ENCODE results near the gene FLT3LG. TPM values are rescaled to one million over a fixed set of nuclear protein-coding genes. Genes with fewer than 3 reads are reported as not detected.

Gene FLT3LG
- total and polyA plus RNA-seq, 9 of the 15 experiments (the other 6 are each of a cell fraction or from before 2014, with no cell fraction given), result 0.31 to 6.4 (median 1.1) TPM

DNA sequence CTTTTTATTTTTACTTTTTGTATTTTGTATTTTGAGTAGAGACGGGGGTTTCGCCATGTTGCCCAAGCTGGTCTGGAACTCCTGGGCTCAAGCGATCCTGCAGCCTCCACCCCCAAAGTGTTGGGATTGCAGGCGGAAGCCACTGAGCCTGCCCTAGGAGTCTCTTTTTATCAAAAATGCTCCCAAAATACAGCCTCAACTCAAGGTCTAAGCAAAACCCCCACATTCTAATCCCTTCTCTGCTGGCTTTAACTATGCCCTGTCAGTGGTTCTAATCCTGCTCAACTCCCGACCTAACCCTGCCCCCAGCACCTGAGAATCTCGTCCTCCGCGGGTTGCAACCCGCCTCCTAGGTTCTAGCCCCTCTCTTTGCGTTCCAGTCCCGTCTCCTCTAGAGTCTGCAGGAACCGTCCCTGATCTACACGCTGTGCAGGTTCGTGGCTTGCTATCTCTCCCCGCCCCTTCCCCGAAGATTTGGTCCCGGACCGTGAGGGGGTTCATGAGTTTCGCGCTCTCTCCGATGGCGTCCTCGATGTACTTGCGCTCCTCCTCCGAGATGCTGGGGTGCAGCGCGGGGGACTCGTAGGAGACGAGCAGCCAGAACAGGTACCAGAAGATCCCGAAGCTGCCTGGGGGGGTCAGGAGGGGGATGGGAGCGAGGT is 40.6 kb upstream of the FLT3LG start:
- in situ Hi-C loops (cut with MboI), result no loop called here
- ChIA-PET CTCF (ENCODE audit: low intra/inter-chr PET ratio) (no interaction called here), POLR2A (interaction anchor here (1.5 kb wide), 1 partner anchor 10 kb away, joined by 3 read pairs; no protein-coding TSS in a partner anchor)
- no peak overlapping the region for H3K4me3 ChIP-seq
- no peaks in the 10 kb centered on the region for H3K9me1 ChIP-seq (ENCODE audit: control insufficient read depth, insufficient read depth, low read length)
- FAIRE-seq (no peak), ATAC-seq (no peak), DNase-seq (ENCODE audit: extremely low read depth in 1 of 4, low spot score in 3 of 4) (no peak)
- H3K27me3 ChIP-seq (ENCODE audit: control insufficient read depth in 2 of 2, insufficient read depth in 2 of 2, low read length in 2 of 2), result no peaks in the 10 kb centered on the region
- no peaks in the 10 kb centered on the region; the same call in 2 of the 3 replicates for H3K36me3 ChIP-seq (ENCODE audit: control insufficient read depth, insufficient read depth, low read length)
- H3K4me2 ChIP-seq (ENCODE audit: insufficient read depth, low read length), result no peak overlapping the region
- H3K4me1 ChIP-seq (replicated peaks in 1 of 2; ENCODE audit: control insufficient read depth in 2 of 2, insufficient read depth in 2 of 2, low read length in 2 of 2), result peaks cover 32 to 69% of the 10 kb centered on the region in 2 experiments
- no peak for TF ChIP-seq ASH1L (IDR thresholded peaks at IDR 0.05; ENCODE audit: borderline replicate concordance, low read depth, partially characterized antibody)
- no peak for TF ChIP-seq ZC3H8 (IDR thresholded peaks at IDR 0.05)
- TF ChIP-seq, protein P1, sequence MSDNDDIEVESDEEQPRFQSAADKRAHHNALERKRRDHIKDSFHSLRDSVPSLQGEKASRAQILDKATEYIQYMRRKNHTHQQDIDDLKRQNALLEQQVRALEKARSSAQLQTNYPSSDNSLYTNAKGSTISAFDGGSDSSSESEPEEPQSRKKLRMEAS (CRISPR knock-in tag; IDR thresholded peaks at IDR 0.05), result no peak
- TF ChIP-seq, protein P2, sequence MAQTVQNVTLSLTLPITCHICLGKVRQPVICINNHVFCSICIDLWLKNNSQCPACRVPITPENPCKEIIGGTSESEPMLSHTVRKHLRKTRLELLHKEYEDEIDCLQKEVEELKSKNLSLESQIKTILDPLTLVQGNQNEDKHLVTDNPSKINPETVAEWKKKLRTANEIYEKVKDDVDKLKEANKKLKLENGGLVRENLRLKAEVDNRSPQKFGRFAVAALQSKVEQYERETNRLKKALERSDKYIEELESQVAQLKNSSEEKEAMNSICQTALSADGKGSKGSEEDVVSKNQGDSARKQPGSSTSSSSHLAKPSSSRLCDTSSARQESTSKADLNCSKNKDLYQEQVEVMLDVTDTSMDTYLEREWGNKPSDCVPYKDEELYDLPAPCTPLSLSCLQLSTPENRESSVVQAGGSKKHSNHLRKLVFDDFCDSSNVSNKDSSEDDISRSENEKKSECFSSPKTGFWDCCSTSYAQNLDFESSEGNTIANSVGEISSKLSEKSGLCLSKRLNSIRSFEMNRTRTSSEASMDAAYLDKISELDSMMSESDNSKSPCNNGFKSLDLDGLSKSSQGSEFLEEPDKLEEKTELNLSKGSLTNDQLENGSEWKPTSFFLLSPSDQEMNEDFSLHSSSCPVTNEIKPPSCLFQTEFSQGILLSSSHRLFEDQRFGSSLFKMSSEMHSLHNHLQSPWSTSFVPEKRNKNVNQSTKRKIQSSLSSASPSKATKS (CRISPR knock-in tag; IDR thresholded peaks at IDR 0.05), result no peak
- TF ChIP-seq SIX5 (IDR thresholded peaks at IDR 0.05; ENCODE audit: borderline replicate concordance in 1 of 2, insufficient read depth in 1 of 2, low read depth in 1 of 2, low read length in 2 of 2), result no peak
- TF ChIP-seq, protein P3, sequence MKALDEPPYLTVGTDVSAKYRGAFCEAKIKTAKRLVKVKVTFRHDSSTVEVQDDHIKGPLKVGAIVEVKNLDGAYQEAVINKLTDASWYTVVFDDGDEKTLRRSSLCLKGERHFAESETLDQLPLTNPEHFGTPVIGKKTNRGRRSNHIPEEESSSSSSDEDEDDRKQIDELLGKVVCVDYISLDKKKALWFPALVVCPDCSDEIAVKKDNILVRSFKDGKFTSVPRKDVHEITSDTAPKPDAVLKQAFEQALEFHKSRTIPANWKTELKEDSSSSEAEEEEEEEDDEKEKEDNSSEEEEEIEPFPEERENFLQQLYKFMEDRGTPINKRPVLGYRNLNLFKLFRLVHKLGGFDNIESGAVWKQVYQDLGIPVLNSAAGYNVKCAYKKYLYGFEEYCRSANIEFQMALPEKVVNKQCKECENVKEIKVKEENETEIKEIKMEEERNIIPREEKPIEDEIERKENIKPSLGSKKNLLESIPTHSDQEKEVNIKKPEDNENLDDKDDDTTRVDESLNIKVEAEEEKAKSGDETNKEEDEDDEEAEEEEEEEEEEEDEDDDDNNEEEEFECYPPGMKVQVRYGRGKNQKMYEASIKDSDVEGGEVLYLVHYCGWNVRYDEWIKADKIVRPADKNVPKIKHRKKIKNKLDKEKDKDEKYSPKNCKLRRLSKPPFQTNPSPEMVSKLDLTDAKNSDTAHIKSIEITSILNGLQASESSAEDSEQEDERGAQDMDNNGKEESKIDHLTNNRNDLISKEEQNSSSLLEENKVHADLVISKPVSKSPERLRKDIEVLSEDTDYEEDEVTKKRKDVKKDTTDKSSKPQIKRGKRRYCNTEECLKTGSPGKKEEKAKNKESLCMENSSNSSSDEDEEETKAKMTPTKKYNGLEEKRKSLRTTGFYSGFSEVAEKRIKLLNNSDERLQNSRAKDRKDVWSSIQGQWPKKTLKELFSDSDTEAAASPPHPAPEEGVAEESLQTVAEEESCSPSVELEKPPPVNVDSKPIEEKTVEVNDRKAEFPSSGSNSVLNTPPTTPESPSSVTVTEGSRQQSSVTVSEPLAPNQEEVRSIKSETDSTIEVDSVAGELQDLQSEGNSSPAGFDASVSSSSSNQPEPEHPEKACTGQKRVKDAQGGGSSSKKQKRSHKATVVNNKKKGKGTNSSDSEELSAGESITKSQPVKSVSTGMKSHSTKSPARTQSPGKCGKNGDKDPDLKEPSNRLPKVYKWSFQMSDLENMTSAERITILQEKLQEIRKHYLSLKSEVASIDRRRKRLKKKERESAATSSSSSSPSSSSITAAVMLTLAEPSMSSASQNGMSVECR (CRISPR knock-in tag; IDR thresholded peaks at IDR 0.05), result no peak
- no peak for TF ChIP-seq EP400 (IDR thresholded peaks at IDR 0.05)
- no peak for TF ChIP-seq SRSF9 (IDR thresholded peaks at IDR 0.05; ENCODE audit: borderline replicate concordance, low read depth, low read length)
- no peak for TF ChIP-seq ETV5 (CRISPR knock-in tag; IDR thresholded peaks at IDR 0.05; ENCODE audit: low read depth)
- TF ChIP-seq HDAC3 (IDR thresholded peaks at IDR 0.05; ENCODE audit: borderline replicate concordance, partially characterized antibody), result no peak
- no peak for TF ChIP-seq SRSF1 (IDR thresholded peaks at IDR 0.05; ENCODE audit: low read depth, low read length)
- TF ChIP-seq GATAD2A (IDR thresholded peaks at IDR 0.05), result no peak
- no peak for TF ChIP-seq ZNF79 (CRISPR knock-in tag; IDR thresholded peaks at IDR 0.05; ENCODE audit: low read depth)
- no peak for TF ChIP-seq MCM2 (IDR thresholded peaks at IDR 0.05; ENCODE audit: low read depth)
- TF ChIP-seq YBX1 (IDR thresholded peaks at IDR 0.05), result no peak
- intact Hi-C loops (cut with micrococcal nuclease), result no loop called here
- no peak overlapping the region for H3K9ac ChIP-seq (ENCODE audit: insufficient read depth in 1 of 2, low read depth in 2 of 2, low read length in 2 of 2)
- 43% methylated on average over 17 of the region's 31 CpGs for WGBS (ENCODE audit: insufficient coverage, low coverage, missing lambda C conversion rate)
- H3K79me2 ChIP-seq (ENCODE audit: control insufficient read depth, insufficient read depth, low read length), result peaks cover 9% of the 10 kb centered on the region
- no peak overlapping the region for H2AFZ ChIP-seq (ENCODE audit: low read depth, low read length)
- no peaks in the 10 kb centered on the region for H3K9me3 ChIP-seq (replicated peaks; ENCODE audit: control insufficient read depth, insufficient read depth, low read depth, low read length)
- BruUV-seq (replicated peaks), result no TSS peak
- H4K20me1 ChIP-seq (replicated peaks; ENCODE audit: control insufficient read depth, insufficient read depth, low read length), result no peaks in the 10 kb centered on the region
- no peak overlapping the region for H3K27ac ChIP-seq (ENCODE audit: extremely low read depth, low read depth, low read length)
